Measurements from ENCODE around the gene PRKCQ. TPM values are rescaled to one million over a fixed set of nuclear protein-coding genes. Genes with fewer than 3 reads are reported as not detected.

PRKCQ gene
- total RNA-seq, 1 donor from 2014 or later = 2.1 TPM

DNA sequence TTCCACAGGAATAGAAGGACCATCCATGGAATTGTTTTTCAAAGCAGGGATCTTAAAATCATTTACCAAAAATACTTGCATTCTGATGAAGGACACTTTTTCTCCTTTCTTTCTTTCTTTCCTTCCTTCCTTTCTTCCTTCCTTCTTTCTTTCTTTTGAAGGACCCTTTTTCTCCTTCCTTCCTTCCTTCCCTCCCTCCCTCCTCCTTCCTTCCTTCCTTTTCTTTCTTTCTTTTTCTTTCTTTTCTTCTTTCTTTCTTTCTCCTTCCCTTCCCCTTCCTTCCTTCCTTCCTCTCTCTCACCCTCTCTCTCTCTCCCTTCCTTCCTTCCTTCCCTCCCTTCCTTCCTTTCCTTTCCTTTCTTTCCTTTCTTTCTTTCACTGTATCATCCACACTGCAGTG, 74.8 kb downstream of the PRKCQ start:
- no peak for FAIRE-seq
- TF ChIP-seq, protein P1, sequence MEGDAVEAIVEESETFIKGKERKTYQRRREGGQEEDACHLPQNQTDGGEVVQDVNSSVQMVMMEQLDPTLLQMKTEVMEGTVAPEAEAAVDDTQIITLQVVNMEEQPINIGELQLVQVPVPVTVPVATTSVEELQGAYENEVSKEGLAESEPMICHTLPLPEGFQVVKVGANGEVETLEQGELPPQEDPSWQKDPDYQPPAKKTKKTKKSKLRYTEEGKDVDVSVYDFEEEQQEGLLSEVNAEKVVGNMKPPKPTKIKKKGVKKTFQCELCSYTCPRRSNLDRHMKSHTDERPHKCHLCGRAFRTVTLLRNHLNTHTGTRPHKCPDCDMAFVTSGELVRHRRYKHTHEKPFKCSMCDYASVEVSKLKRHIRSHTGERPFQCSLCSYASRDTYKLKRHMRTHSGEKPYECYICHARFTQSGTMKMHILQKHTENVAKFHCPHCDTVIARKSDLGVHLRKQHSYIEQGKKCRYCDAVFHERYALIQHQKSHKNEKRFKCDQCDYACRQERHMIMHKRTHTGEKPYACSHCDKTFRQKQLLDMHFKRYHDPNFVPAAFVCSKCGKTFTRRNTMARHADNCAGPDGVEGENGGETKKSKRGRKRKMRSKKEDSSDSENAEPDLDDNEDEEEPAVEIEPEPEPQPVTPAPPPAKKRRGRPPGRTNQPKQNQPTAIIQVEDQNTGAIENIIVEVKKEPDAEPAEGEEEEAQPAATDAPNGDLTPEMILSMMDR (IDR thresholded peaks at IDR 0.05; ENCODE audit: insufficient read depth, low read depth, low read length) = no peak
- TF ChIP-seq EZH2 (IDR thresholded peaks at IDR 0.05; ENCODE audit: insufficient read depth, low read length) = no peak
- Mint-ChIP-seq H3K4me1 (ENCODE audit: low read depth, unreplicated experiment) (peaks cover 11% of the 10 kb centered on the region), H3K36me3 (ENCODE audit: low read depth, unreplicated experiment) (no peaks in the 10 kb centered on the region), H3K4me3 (ENCODE audit: unreplicated experiment) (no peak overlapping the region), H3K27ac (ENCODE audit: unreplicated experiment) (no peak overlapping the region), H3K9me3 (ENCODE audit: unreplicated experiment) (no peaks in the 10 kb centered on the region), H3K27me3 (ENCODE audit: low read depth, unreplicated experiment) (no peaks in the 10 kb centered on the region)
- Histone ChIP-seq H3K9ac (ENCODE audit: low read length) (no peak overlapping the region), H3K27ac (ENCODE audit: low read depth, low read length) (no peak overlapping the region), H4K20me1 (ENCODE audit: insufficient read depth, low read length) (no peaks in the 10 kb centered on the region), H3K9me3 (ENCODE audit: insufficient read depth, low read depth, low read length) (no peaks in the 10 kb centered on the region), H3K27me3 (ENCODE audit: insufficient read depth, low read length) (no peaks in the 10 kb centered on the region), H3K4me1 (ENCODE audit: insufficient read depth, low read length) (no peaks in the 10 kb centered on the region), H3K36me3 (ENCODE audit: insufficient read depth, low read length) (no peaks in the 10 kb centered on the region), H3K4me2 (ENCODE audit: low read length) (no peak overlapping the region), H2AFZ (ENCODE audit: low read depth, low read length) (no peak overlapping the region), H3K4me3 (ENCODE audit: insufficient read depth, low read depth, low read length) (no peak overlapping the region), H3K79me2 (ENCODE audit: insufficient read depth, low read length) (no peaks in the 10 kb centered on the region)
- no peak for DNase-seq (ENCODE audit: low read depth)

DNA sequence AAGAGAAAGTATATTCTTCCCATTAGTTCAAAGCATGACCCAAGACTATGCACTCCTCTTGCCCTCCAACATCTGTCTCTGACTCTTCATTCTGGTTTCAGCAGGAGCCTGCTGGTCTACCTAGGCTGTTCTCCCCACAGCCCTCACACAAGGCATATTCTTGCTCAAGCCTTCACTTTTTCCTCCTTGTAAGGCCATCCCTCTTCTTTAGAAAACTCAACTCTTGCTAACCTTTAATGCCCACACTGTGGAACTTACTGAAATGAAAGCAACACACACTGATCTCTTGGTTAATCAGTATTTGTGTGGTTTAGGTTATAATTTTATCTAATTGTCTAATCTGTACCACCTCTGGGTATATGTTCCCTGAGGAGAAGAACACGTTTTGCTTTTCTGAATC, 75.8 kb downstream of the PRKCQ start:
- no peak overlapping the region for H3K4me3 ChIP-seq (ENCODE audit: insufficient read depth, low read depth, low read length)
- H3K4me1 Mint-ChIP-seq (ENCODE audit: low read depth, unreplicated experiment) = peaks cover 11% of the 10 kb centered on the region
- no peak overlapping the region for H2AFZ ChIP-seq (ENCODE audit: low read depth, low read length)
- H3K27me3 Mint-ChIP-seq (ENCODE audit: low read depth, unreplicated experiment) = no peaks in the 10 kb centered on the region
- no peak overlapping the region for H3K4me3 Mint-ChIP-seq (ENCODE audit: unreplicated experiment)
- H3K9ac ChIP-seq (ENCODE audit: low read length) = no peak overlapping the region
- no peaks in the 10 kb centered on the region for H3K9me3 ChIP-seq (ENCODE audit: insufficient read depth, low read depth, low read length)
- H3K9me3 Mint-ChIP-seq (ENCODE audit: unreplicated experiment) = no peaks in the 10 kb centered on the region
- no peak overlapping the region for H3K27ac ChIP-seq (ENCODE audit: low read depth, low read length)
- no peaks in the 10 kb centered on the region for H3K36me3 ChIP-seq (ENCODE audit: insufficient read depth, low read length)
- H3K27me3 ChIP-seq (ENCODE audit: insufficient read depth, low read length) = no peaks in the 10 kb centered on the region
- no peak overlapping the region for H3K27ac Mint-ChIP-seq (ENCODE audit: unreplicated experiment)
- H3K4me2 ChIP-seq (ENCODE audit: low read length) = no peak overlapping the region
- TF ChIP-seq, protein P1 (IDR thresholded peaks at IDR 0.05; ENCODE audit: insufficient read depth, low read depth, low read length) = no peak
- TF ChIP-seq EZH2 (IDR thresholded peaks at IDR 0.05; ENCODE audit: insufficient read depth, low read length) = no peak
- H3K36me3 Mint-ChIP-seq (ENCODE audit: low read depth, unreplicated experiment) = no peaks in the 10 kb centered on the region
- H3K79me2 ChIP-seq (ENCODE audit: insufficient read depth, low read length) = no peaks in the 10 kb centered on the region
- FAIRE-seq = no peak
- no peak for DNase-seq (ENCODE audit: low read depth)
- H3K4me1 ChIP-seq (ENCODE audit: insufficient read depth, low read length) = no peaks in the 10 kb centered on the region
- no peaks in the 10 kb centered on the region for H4K20me1 ChIP-seq (ENCODE audit: insufficient read depth, low read length)

DNA sequence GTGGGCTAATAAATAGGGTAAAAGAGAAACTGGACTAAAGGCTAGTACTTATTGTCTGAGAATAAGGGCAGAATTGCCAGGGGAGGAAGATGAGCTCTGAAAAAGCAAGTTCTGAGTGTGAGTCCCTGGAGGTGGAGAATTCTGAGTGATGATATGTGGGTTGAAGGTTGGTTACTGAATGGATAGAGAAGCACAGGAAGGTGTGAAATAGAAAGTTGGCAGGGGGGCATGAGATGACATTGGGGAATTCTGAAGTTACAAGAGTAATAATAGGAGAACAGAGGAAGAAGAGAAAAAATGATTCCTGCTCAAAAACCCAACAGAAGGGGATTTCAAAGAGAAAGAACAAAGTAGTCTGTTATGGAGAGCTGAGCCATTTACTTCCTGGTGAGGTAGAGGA, 76.9 kb downstream of the PRKCQ start:
- no peak for TF ChIP-seq EZH2 (IDR thresholded peaks at IDR 0.05; ENCODE audit: insufficient read depth, low read length)
- TF ChIP-seq, protein P1 (IDR thresholded peaks at IDR 0.05; ENCODE audit: insufficient read depth, low read depth, low read length) = no peak
- no peaks in the 10 kb centered on the region for H3K9me3 ChIP-seq (ENCODE audit: insufficient read depth, low read depth, low read length)
- Mint-ChIP-seq H3K27ac (ENCODE audit: unreplicated experiment) (no peak overlapping the region), H3K36me3 (ENCODE audit: low read depth, unreplicated experiment) (peaks cover 5% of the 10 kb centered on the region), H3K4me1 (ENCODE audit: low read depth, unreplicated experiment) (peaks cover 18% of the 10 kb centered on the region), H3K27me3 (ENCODE audit: low read depth, unreplicated experiment) (no peaks in the 10 kb centered on the region), H3K4me3 (ENCODE audit: unreplicated experiment) (no peak overlapping the region), H3K9me3 (ENCODE audit: unreplicated experiment) (no peaks in the 10 kb centered on the region)
- FAIRE-seq (no peak), DNase-seq (ENCODE audit: low read depth) (no peak)
- H4K20me1 ChIP-seq (ENCODE audit: insufficient read depth, low read length) = no peaks in the 10 kb centered on the region
- H2AFZ ChIP-seq (ENCODE audit: low read depth, low read length) = no peak overlapping the region
- H3K4me2 ChIP-seq (ENCODE audit: low read length) = no peak overlapping the region
- no peak overlapping the region for H3K27ac ChIP-seq (ENCODE audit: low read depth, low read length)
- H3K36me3 ChIP-seq (ENCODE audit: insufficient read depth, low read length) = no peaks in the 10 kb centered on the region
- no peaks in the 10 kb centered on the region for H3K27me3 ChIP-seq (ENCODE audit: insufficient read depth, low read length)
- H3K9ac ChIP-seq (ENCODE audit: low read length) = no peak overlapping the region
- H3K79me2 ChIP-seq (ENCODE audit: insufficient read depth, low read length) = no peaks in the 10 kb centered on the region
- no peaks in the 10 kb centered on the region for H3K4me1 ChIP-seq (ENCODE audit: insufficient read depth, low read length)
- no peak overlapping the region for H3K4me3 ChIP-seq (ENCODE audit: insufficient read depth, low read depth, low read length)
